Liver (tissue), 9 donors: Measurements from ENCODE around the gene ABTB2. TPM values are rescaled to one million over a fixed set of nuclear protein-coding genes. Genes with fewer than 3 reads are reported as not detected.

Experiments used
- DNase-seq: peaks from one replicate; pipeline ENCODE4 v3.0.0-alpha.2; 2017; ENCODE audit warnings: low spot score
- H3K27ac ChIP-seq, 2 donors: one replicate each; pipeline ENCODE4 v1.7.0; 2013; ENCODE audit warnings: inconsistent platforms in 2 of 2, low read length in 2 of 2, control low read depth in 1 of 2, low read depth in 1 of 2, mild to moderate bottlenecking in 1 of 2
- H3K27me3 ChIP-seq, 4 donors: one replicate each; pipeline versions ENCODE4 v1.6.1 to v1.7.0; 2013; ENCODE audit warnings: low read length in 3 of 4, inconsistent platforms in 1 of 4, mild to moderate bottlenecking in 1 of 4, moderate library complexity in 1 of 4; ENCODE audit not compliant: control insufficient read depth in 4 of 4, insufficient read depth in 4 of 4
- H3K36me3 ChIP-seq, 4 donors: one replicate each; pipeline versions ENCODE4 v1.6.1 to v1.7.0; 2013; ENCODE audit warnings: low read length in 3 of 4, mild to moderate bottlenecking in 3 of 4, low read depth in 1 of 4, moderate library complexity in 1 of 4; ENCODE audit not compliant: control insufficient read depth in 4 of 4, insufficient read depth in 3 of 4
- H3K4me1 ChIP-seq, 4 donors: one replicate each; pipeline versions ENCODE4 v1.6.1 to v1.7.0; 2013; ENCODE audit warnings: low read length in 3 of 4, mild to moderate bottlenecking in 3 of 4, moderate library complexity in 1 of 4; ENCODE audit not compliant: control insufficient read depth in 4 of 4, insufficient read depth in 4 of 4
- H3K4me3 ChIP-seq, 3 donors: one replicate each; pipeline versions ENCODE4 v1.6.1 to v1.7.0; 2013; ENCODE audit warnings: low read length in 3 of 3, control low read depth in 1 of 3, low read depth in 1 of 3, mild to moderate bottlenecking in 1 of 3
- H3K9ac ChIP-seq, 2 donors: one replicate each; pipeline ENCODE4 v1.7.0; 2013; ENCODE audit warnings: low read length in 2 of 2, mild to moderate bottlenecking in 2 of 2, moderate library complexity in 2 of 2, control low read depth in 1 of 2, low read depth in 1 of 2
- H3K9me3 ChIP-seq, 4 donors: one replicate each; pipeline versions ENCODE4 v1.6.1 to v1.7.0; 2013; ENCODE audit warnings: low read length in 3 of 4; ENCODE audit not compliant: control insufficient read depth in 4 of 4
- CTCF ChIP-seq: fragments of 150-350 bp; IDR thresholded peaks from 2 replicates; pipeline ENCODE4 v1.5.1; 2017; ENCODE audit warnings: improper control_type of control experiment, low read depth, low read length; ENCODE audit not compliant: missing input control
- EGR1 ChIP-seq, 2 donors: IDR thresholded peaks; 2 replicates each; pipeline ENCODE4 v1.6.1; 2016 to 2018; ENCODE audit warnings: antibody characterized with exemption in 2 of 2, low read depth in 2 of 2
- FOXA1 ChIP-seq: IDR thresholded peaks from 2 replicates; pipeline ENCODE4 v1.6.1; 2016; ENCODE audit warnings: antibody characterized with exemption
- FOXA2 ChIP-seq: IDR thresholded peaks from 2 replicates; pipeline ENCODE4 v1.6.1; 2016; ENCODE audit warnings: antibody characterized with exemption
- GABPA ChIP-seq, 2 donors: IDR thresholded peaks in 1 of 2; conservative IDR thresholded peaks in 1 of 2; 2 replicates each; pipeline ENCODE4 v1.6.1; 2016; ENCODE audit warnings: antibody characterized with exemption in 2 of 2, mild to moderate bottlenecking in 1 of 2, moderate library complexity in 1 of 2
- HNF4A ChIP-seq, 2 donors: conservative IDR thresholded peaks; 2 replicates each; pipeline ENCODE4 v1.6.1; 2016; ENCODE audit warnings: antibody characterized with exemption in 2 of 2, mild to moderate bottlenecking in 2 of 2
- HNF4G ChIP-seq: IDR thresholded peaks from 2 replicates; pipeline ENCODE4 v1.6.1; 2016; ENCODE audit warnings: antibody characterized with exemption
- JUND ChIP-seq, 2 donors: IDR thresholded peaks; 2 replicates each; pipeline ENCODE4 v1.6.1; 2016; ENCODE audit warnings: antibody characterized with exemption in 2 of 2
- RAD21 ChIP-seq, 2 donors: IDR thresholded peaks; 2 replicates each; pipeline ENCODE4 v1.6.1; 2016; ENCODE audit warnings: antibody characterized with exemption in 2 of 2, mild to moderate bottlenecking in 2 of 2
- REST ChIP-seq: IDR thresholded peaks from 2 replicates; pipeline ENCODE4 v1.6.1; 2016; ENCODE audit warnings: antibody characterized with exemption, mild to moderate bottlenecking
- RXRA ChIP-seq, 2 donors: IDR thresholded peaks; 2 replicates each; pipeline ENCODE4 v1.6.1; 2017 to 2018; ENCODE audit warnings: antibody characterized with exemption in 2 of 2, mild to moderate bottlenecking in 1 of 2
- SP1 ChIP-seq: IDR thresholded peaks from 2 replicates; pipeline ENCODE4 v1.6.1; 2018; ENCODE audit warnings: antibody characterized with exemption, mild to moderate bottlenecking
- TAF1 ChIP-seq: conservative IDR thresholded peaks from 2 replicates; pipeline ENCODE4 v1.6.1; 2016; ENCODE audit warnings: antibody characterized with exemption, mild to moderate bottlenecking
- YY1 ChIP-seq: IDR thresholded peaks from 2 replicates; pipeline ENCODE4 v1.6.1; 2016; ENCODE audit warnings: antibody characterized with exemption, mild to moderate bottlenecking
- WGBS: extraction: QIAGEN DNeasy Blood & Tissue Kit; methylation state at CpG from one replicate; pipeline ENCODE4 v1.1.7; 2013; 5-methylcytosine and 5-hydroxymethylcytosine counted together
- polyA plus RNA-seq, 2 donors: library from polyadenylated mRNA; stranded (reverse) in 1 of 2; unstranded in 1 of 2; fragments of 200-250 nt in 1 of 2; fragments of >200 nt in 1 of 2; fragmentation: Nextera tagmentation in 1 of 2; extraction: Ambion mirVana in 1 of 2; gene quantifications; one replicate each; pipeline versions ENCODE4 v1.2.1 to v1.2.3, GENCODE V29; 2013 to 2015
- total RNA-seq, 2 donors: library from RNA; depleted of rRNA; stranded (reverse); fragments of >200 nt; gene quantifications; one replicate each; pipeline ENCODE4 v1.2.3, GENCODE V29; 2014
- TF ChIP-seq, protein P1 (sequence below): IDR thresholded peaks from 2 replicates; pipeline ENCODE4 v1.6.1; 2016; ENCODE audit warnings: antibody characterized with exemption
- TF ChIP-seq, protein P2 (sequence below): IDR thresholded peaks from 2 replicates; pipeline ENCODE4 v1.6.1; 2016; ENCODE audit warnings: antibody characterized with exemption
- donor health status: healthy.
- donor health status: healthy.
- donor health status: healthy.
- donor health status: healthy.
- donor health status: healthy.

ABTB2 gene
- total and polyA plus RNA-seq, 4 donors: 2.4 to 8.9 (median 6.1) TPM

GRCh38 chr11:34252015-34252414 lies 105.8 kb downstream of the ABTB2 start:
- WGBS: 85% methylated on average over 7 of the region's 7 CpGs
- no peak for DNase-seq
- Histone ChIP-seq H3K36me3 (no peaks in the 10 kb centered on the region), H3K9me3 (no peaks in the 10 kb centered on the region), H3K9ac (no peak overlapping the region), H3K27me3 (no peaks in the 10 kb centered on the region), H3K27ac (no peak overlapping the region), H3K4me3 (no peak overlapping the region), H3K4me1 (peaks cover 2 to 10% (median 6%) of the 10 kb centered on the region in 4 donors)
- TF ChIP-seq HNF4A (conservative IDR thresholded peaks at IDR 0.05) (no peak), SP1 (no peak), REST (no peak), FOXA2 (no peak)

GRCh38 chr11:34251589-34251980 lies 106.2 kb downstream of the ABTB2 start:
- WGBS: 70% methylated on average over 3 of the region's 3 CpGs

More at GRCh38 chr11:34251589-34251980, 106.2 kb downstream of the ABTB2 start:
- Histone ChIP-seq H3K36me3 (no peaks in the 10 kb centered on the region), H3K4me3 (no peak overlapping the region), H3K4me1 (peaks cover 2 to 10% (median 6%) of the 10 kb centered on the region in 4 donors), H3K27me3 (no peaks in the 10 kb centered on the region), H3K9me3 (no peaks in the 10 kb centered on the region), H3K27ac (no peak overlapping the region), H3K9ac (no peak overlapping the region)
- TF ChIP-seq JUND (IDR thresholded peaks at IDR 0.05) (no peak), GABPA (IDR thresholded peaks at IDR 0.05 in 1 of 2, conservative IDR thresholded peaks at IDR 0.05 in 1 of 2) (no peak), RXRA (IDR thresholded peaks at IDR 0.05) (no peak), HNF4A (conservative IDR thresholded peaks at IDR 0.05) (no peak), FOXA1 (no peak), TAF1 (no peak), RAD21 (IDR thresholded peaks at IDR 0.05) (no peak), EGR1 (IDR thresholded peaks at IDR 0.05; ENCODE audit: low read depth in 2 of 2) (no peak), SP1 (no peak), REST (no peak), CTCF (no peak), HNF4G (no peak), YY1 (no peak)
- TF ChIP-seq, protein P1, sequence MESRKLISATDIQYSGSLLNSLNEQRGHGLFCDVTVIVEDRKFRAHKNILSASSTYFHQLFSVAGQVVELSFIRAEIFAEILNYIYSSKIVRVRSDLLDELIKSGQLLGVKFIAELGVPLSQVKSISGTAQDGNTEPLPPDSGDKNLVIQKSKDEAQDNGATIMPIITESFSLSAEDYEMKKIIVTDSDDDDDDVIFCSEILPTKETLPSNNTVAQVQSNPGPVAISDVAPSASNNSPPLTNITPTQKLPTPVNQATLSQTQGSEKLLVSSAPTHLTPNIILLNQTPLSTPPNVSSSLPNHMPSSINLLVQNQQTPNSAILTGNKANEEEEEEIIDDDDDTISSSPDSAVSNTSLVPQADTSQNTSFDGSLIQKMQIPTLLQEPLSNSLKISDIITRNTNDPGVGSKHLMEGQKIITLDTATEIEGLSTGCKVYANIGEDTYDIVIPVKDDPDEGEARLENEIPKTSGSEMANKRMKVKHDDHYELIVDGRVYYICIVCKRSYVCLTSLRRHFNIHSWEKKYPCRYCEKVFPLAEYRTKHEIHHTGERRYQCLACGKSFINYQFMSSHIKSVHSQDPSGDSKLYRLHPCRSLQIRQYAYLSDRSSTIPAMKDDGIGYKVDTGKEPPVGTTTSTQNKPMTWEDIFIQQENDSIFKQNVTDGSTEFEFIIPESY: no peak
- TF ChIP-seq, protein P2, sequence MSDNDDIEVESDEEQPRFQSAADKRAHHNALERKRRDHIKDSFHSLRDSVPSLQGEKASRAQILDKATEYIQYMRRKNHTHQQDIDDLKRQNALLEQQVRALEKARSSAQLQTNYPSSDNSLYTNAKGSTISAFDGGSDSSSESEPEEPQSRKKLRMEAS: no peak
- DNase-seq: no peak
